Endometrial microvascular endothelial cells (primary cell): ENCODE results near the gene BACH2. TPM values are rescaled to one million over a fixed set of nuclear protein-coding genes. Genes with fewer than 3 reads are reported as not detected.
"Not testable (repeated sequence)": the region's sequence is repeated elsewhere in the genome, so short reads cannot be mapped to it uniquely, and the experiment has no call there.

Experiments used
- in situ Hi-C: cut with HindIII; loops from 2 replicates; pipeline ENCODE4 v1.10.0; 2017; ENCODE audit warnings: low sequenced_read_pairs, low pct_unique_long_range_greater_than_20kb; ENCODE audit errors: inconsistent ontology term
- total RNA-seq: library from RNA; depleted of rRNA; stranded (reverse); fragments of >200 nt; gene quantifications from one replicate; pipeline ENCODE4 v1.2.3, GENCODE V29; 2015; ENCODE audit errors: inconsistent ontology term

BACH2 gene
- total RNA-seq, 1 donor from 2014 or later, result 1.6 TPM

DNA sequence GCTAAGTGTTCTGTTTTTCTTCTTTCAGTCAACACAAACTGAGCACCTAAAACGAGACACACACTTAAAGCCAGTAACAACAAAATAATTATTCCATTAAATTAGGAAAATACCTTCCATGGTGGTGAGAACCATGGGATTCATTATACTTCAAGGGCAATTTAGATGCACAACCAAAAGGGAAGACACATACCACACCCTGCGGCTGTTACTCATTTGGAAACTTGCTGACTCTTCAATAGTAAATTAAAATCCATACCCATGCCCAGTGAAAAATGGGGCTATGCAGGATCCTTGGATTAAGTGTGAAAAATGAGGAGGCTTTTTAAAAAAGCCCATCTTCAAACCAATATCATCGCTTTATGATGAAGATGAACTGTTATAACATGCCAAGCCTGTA, 259.7 kb downstream of the BACH2 start:
- in situ Hi-C loops, result no loop called here

- in situ Hi-C loops, result no loop called here
Measured at GRCh38 chr6:90035047-90035723, 261.5 kb downstream of the BACH2 start.

GRCh38 chr6:90033746-90034271, 262.8 kb downstream of the BACH2 start:
- in situ Hi-C loops, result no loop called here

GRCh38 chr6:90032489-90033212, 264.0 kb downstream of the BACH2 start:
- in situ Hi-C loops, result not testable (repeated sequence)

DNA sequence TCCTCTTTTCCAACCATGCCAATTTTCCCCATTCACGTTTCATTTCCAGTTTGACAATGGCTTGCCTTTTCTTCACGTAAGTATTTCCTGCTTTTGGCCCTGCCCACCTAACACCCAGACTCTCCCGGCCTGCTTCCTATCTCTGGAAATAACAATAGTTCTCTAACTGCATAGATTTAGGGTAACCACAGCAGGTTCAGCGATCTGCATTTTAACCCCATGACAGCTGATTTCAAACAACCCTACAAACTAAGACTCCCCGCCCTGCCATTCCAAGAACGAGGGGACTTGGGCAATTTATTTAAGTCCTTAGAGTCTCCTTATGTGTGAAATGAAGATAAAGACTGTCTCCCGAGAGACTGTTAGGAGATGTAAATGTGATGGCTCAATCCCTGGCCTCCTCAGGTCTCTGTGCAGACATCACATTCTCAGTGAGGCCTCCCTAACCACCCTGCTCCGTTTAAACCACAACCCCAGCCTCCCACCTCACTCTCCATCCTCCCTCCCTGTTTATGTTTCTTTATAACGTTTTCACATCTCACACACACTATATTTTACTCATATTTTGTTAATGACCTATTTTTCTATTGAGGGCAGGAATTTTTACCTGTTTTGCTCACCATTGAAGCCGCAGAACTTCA, 267.5 kb downstream of the BACH2 start:
- in situ Hi-C loops, result no loop called here

- in situ Hi-C loops, result no loop called here
Measured at GRCh38 chr6:90028066-90028778, 268.4 kb downstream of the BACH2 start.

- in situ Hi-C loops, result no loop called here
Measured at GRCh38 chr6:90026216-90026615, 270.4 kb downstream of the BACH2 start.

DNA sequence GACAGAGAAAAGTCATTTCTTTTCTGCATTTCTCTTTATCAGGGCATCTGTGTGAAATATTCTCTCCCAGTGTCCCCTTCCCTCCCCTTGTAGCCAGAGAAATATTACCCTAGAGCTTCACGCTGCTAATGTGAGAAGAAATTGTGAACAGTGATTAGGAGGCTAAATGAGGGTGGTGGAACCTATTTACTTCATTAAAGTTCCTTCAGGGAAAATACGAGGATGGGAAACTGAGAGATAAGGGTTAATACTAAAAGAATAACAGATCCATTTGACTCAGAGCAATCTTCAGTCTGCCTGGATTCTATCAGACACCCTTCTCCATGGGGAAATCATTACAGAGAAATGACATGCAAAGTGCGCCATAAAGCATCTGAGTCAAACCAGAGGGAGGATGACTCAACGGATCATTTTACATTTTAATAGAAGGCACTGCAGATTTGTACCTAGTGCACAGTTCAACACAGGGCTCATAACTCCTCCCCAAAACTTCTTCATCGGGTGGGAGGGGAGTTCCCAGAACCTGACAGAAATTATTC, 271.1 kb downstream of the BACH2 start:
- in situ Hi-C loops, result no loop called here

GRCh38 chr6:90024633-90025032, 272.0 kb downstream of the BACH2 start:
- in situ Hi-C loops, result no loop called here

GRCh38 chr6:90021711-90022110, 274.9 kb downstream of the BACH2 start:
- in situ Hi-C loops, result no loop called here

DNA sequence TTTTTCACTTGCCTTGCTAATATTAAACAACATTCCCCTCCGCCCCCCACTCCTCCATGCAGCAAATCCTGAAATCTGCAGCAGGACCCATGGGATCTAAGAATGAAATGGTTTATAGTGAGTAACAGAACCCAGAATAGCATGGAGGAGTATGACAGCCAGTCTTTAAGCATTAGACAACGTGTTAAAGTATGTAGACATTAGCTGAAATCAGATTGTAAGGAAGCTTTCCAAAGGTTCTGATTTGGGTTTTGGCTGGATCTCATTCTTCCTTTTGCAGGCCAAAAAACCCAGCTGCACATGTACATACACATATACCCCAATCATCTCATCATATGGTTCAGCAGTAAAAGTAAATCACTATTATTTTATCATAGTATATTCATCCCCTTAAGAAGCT, 275.9 kb downstream of the BACH2 start:
- in situ Hi-C loops, result no loop called here

- in situ Hi-C loops, result no loop called here
Measured at GRCh38 chr6:90019216-90019615, 277.4 kb downstream of the BACH2 start.

DNA sequence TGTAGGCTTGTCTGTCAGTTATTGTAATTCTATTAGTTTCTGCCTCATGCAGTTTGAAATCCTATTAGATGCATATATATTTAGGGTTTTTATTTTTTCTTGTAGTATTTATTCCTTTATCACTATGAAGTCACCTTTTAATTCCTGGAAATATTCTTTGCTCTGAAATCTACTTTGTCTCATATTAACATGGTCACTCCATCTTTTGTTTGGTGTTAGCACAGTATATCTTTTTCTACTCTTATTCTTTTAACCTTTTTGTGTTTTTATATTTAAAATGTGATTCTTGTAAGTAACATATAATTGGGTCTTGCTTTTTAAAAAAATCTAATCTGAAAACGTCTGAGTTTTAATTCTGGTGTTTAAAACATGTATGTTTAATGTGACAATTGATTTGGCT, 280.8 kb downstream of the BACH2 start:
- in situ Hi-C loops, result no loop called here

- in situ Hi-C loops, result no loop called here
Measured at GRCh38 chr6:90008908-90009501, 287.6 kb downstream of the BACH2 start.

DNA sequence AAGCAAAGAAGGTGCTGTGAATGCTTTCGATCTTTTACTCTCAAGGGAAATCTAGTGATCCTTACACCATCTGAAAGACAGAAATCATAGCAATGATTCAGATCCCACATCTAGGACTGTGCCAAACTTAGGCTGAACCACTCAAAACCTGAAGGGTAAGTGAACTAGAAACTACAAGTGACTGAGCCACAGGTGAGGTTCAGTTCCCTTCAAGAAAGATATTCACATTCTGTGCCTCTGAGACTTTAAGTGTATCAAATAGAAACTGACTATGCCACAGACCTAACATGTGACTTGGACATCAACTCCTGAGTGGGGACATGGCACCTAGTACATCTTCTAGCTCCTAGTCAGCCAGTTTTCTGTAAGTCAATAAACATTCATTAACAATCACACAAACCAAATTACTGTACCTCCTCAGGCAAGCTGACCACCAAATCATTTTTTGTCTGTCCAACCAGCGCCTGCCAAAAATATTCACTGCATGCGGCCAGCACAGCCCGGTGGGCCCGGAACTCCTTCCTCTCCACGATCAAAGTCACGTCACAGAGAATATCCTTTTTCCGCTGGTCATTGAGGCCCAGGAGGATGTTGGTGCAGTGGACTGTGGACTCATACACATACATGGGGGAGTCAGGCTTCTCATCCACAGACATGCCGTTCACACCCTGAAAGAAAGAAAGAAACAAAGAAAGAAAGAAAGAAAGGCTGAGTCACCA, 288.3 kb downstream of the BACH2 start:
- in situ Hi-C loops, result no loop called here

- in situ Hi-C loops, result no loop called here
Measured at GRCh38 chr6:90005048-90005827, 291.4 kb downstream of the BACH2 start.

DNA sequence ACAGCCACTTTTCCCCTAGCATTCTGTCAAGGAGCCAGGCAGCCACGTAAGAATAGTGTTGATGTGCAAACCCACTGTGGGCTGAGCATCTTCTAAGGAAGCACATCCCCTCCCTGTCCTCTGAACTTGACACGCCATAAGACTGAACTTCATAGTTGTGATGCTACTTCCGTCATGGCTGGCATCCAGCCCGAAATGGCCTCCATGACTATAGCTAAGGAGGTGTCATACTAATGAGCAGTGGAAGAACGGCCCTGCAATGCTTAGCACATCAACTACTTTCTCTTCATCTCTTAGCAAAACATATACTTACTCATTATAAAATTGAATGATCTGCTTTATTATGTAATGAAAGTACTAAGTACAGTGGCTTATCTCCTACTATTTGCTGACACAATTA, 292.1 kb downstream of the BACH2 start:
- in situ Hi-C loops, result no loop called here
